Neural progenitor cell (in vitro differentiated cells): ENCODE results near the gene PTPRK. TPM values are rescaled to one million over a fixed set of nuclear protein-coding genes. Genes with fewer than 3 reads are reported as not detected.

Experiments used
- DNase-seq: peaks from one replicate; pipeline ENCODE4 v3.0.0-alpha.2; 2016; ENCODE audit warnings: low spot score
- H2AFZ ChIP-seq: fragments of 200-600 bp; sonication (generic); replicated peaks from 2 replicates; pipeline ENCODE4 v1.6.1; 2016; ENCODE audit warnings: antibody characterized with exemption
- H3F3A ChIP-seq: fragments of 200-600 bp; sonication (generic); 2 replicates; pipeline ENCODE4 v1.6.1; 2016; ENCODE audit warnings: antibody characterized with exemption, low read depth
- H3K27ac ChIP-seq: fragments of 200-600 bp; sonication (generic); 2 replicates; pipeline ENCODE4 v1.5.1; 2016; ENCODE audit warnings: mild to moderate bottlenecking
- H3K27me3 ChIP-seq: fragments of 200-600 bp; sonication (generic); 2 replicates; pipeline ENCODE4 v1.6.1; 2016; ENCODE audit warnings: mild to moderate bottlenecking, moderate library complexity
- H3K36me3 ChIP-seq: fragments of 200-600 bp; sonication (generic); 2 replicates; pipeline ENCODE4 v1.5.1; 2016
- H3K4me1 ChIP-seq: fragments of 200-600 bp; sonication (generic); 2 replicates; pipeline ENCODE4 v1.6.1; 2016; ENCODE audit warnings: mixed run types
- H3K4me2 ChIP-seq: fragments of 200-600 bp; sonication (generic); 2 replicates; pipeline ENCODE4 v1.6.1; 2016
- H3K4me3 ChIP-seq: fragments of 200-600 bp; sonication (generic); 2 replicates; pipeline ENCODE4 v1.5.1; 2016
- H3K79me2 ChIP-seq: fragments of 200-600 bp; sonication (generic); 2 replicates; pipeline ENCODE4 v1.6.1; 2016; ENCODE audit warnings: low read depth
- H3K9ac ChIP-seq: fragments of 200-600 bp; sonication (generic); 2 replicates; pipeline ENCODE4 v1.6.1; 2016
- H3K9me3 ChIP-seq: fragments of 200-600 bp; sonication (generic); 2 replicates; pipeline ENCODE4 v1.5.1; 2016; ENCODE audit warnings: low read depth
- H4K20me1 ChIP-seq: fragments of 200-600 bp; sonication (generic); 2 replicates; pipeline ENCODE4 v1.6.1; 2016; ENCODE audit warnings: low read depth
- H3K27ac Mint-ChIP-seq: 3 replicates; pipeline ENCODE4 v1.8.0; 2021; ENCODE audit warnings: mixed read lengths
- H3K27me3 Mint-ChIP-seq: 2 replicates; pipeline ENCODE4 v1.8.0; 2022; ENCODE audit warnings: low read depth, mild to moderate bottlenecking, inconsistent platforms, moderate library complexity, mixed read lengths; ENCODE audit not compliant: insufficient read depth
- H3K36me3 Mint-ChIP-seq: 3 replicates; pipeline ENCODE4 v1.8.0; 2021; ENCODE audit warnings: mixed read lengths
- H3K4me1 Mint-ChIP-seq: 3 replicates; pipeline ENCODE4 v1.8.0; 2021; ENCODE audit warnings: mixed read lengths
- H3K4me3 Mint-ChIP-seq: 3 replicates; pipeline ENCODE4 v1.8.0; 2021; ENCODE audit warnings: mild to moderate bottlenecking, moderate library complexity, mixed read lengths
- H3K9me3 Mint-ChIP-seq: 3 replicates; pipeline ENCODE4 v1.8.0; 2020; ENCODE audit warnings: mixed read lengths
- CTCF ChIP-seq: fragments of 200-600 bp; sonication (generic); IDR thresholded peaks from 2 replicates; pipeline ENCODE4 v1.5.1; 2017; ENCODE audit warnings: antibody characterized with exemption, mild to moderate bottlenecking
- EZH2 ChIP-seq: fragments of 200-600 bp; sonication (generic); IDR thresholded peaks from 2 replicates; pipeline ENCODE4 v1.6.1; 2017; ENCODE audit warnings: antibody characterized with exemption, mild to moderate bottlenecking, moderate library complexity
- EZH2phosphoT487 ChIP-seq: fragments of 200-600 bp; sonication (generic); IDR thresholded peaks from 2 replicates; pipeline ENCODE4 v1.6.1; 2017; ENCODE audit warnings: antibody characterized with exemption
- total RNA-seq: library from RNA; depleted of rRNA; stranded (reverse); fragments of >200 nt; gene quantifications from 2 replicates; pipeline ENCODE4 v1.2.3, GENCODE V29; 2015; ENCODE audit warnings: low replicate concordance

Gene PTPRK
- total RNA-seq, 1 donor from 2014 or later, result 35.0 TPM

GRCh38 chr6:128422871-128423270 is 97.5 kb downstream of the PTPRK start:
- no peak overlapping the region for H3K27ac ChIP-seq
- TF ChIP-seq EZH2 (no peak), EZH2phosphoT487 (no peak), CTCF (no peak)
- H3K9me3 Mint-ChIP-seq, result peaks cover 13% of the 10 kb centered on the region
- peaks cover 10% of the 10 kb centered on the region for H3K36me3 Mint-ChIP-seq
- no peak overlapping the region for H3K4me3 ChIP-seq
- no peak overlapping the region for H2AFZ ChIP-seq
- no peak overlapping the region for H3K27ac Mint-ChIP-seq
- no peaks in the 10 kb centered on the region for H4K20me1 ChIP-seq
- H3K4me2 ChIP-seq, result no peak overlapping the region
- H3K9ac ChIP-seq, result no peak overlapping the region
- no peaks in the 10 kb centered on the region for H3K36me3 ChIP-seq
- peaks cover 2% of the 10 kb centered on the region for H3K27me3 Mint-ChIP-seq
- peaks cover 9% of the 10 kb centered on the region for H3K4me1 ChIP-seq
- H3K4me3 Mint-ChIP-seq, result no peak overlapping the region
- H3K4me1 Mint-ChIP-seq, result peaks cover 10% of the 10 kb centered on the region
- H3F3A ChIP-seq, result no peaks in the 10 kb centered on the region
- no peak for DNase-seq
- no peaks in the 10 kb centered on the region for H3K27me3 ChIP-seq
- no peaks in the 10 kb centered on the region for H3K79me2 ChIP-seq
- no peaks in the 10 kb centered on the region for H3K9me3 ChIP-seq

DNA sequence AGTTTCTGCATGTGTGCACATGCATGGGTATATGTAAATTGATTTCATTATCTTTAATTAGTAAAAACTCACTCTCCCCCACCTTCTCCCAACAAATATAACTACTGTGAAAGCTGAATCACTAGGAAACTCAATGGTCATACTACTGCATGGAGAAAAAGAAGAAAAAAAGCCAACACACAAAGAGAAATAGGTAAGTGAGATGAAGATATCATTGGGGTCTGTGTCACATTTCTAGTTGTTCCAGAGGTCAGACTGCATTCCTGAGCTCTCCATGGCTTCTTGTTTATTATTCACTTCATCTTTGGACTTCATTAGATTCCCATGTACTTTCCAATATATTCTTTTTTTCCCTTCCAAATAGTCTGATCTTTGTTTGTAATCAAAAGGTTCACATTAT is 98.2 kb downstream of the PTPRK start:
- H3K4me1 Mint-ChIP-seq, result peaks cover 10% of the 10 kb centered on the region
- H3K27ac Mint-ChIP-seq, result no peak overlapping the region
- no peak for TF ChIP-seq EZH2phosphoT487
- TF ChIP-seq CTCF, result no peak

DNA sequence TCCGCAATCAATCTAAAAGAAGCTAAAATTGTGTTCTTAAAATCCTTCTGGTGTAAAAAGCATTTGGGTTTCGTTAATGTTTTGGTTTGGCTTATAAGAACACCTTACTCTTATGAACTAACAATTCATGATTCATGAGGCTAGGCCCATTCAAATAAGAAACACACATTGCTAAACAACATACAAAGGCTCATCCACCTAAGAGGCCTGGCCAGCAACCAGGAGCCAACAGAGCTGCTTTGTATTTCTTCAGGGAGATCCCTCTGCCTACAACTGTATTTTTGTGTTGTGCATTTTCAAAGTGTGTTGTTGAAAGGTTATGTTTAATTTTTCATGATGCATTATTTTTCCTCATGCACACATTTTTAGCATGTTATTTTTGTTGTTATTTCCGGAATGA is 98.6 kb downstream of the PTPRK start:
- no peaks in the 10 kb centered on the region for H3K27me3 ChIP-seq
- H3K4me3 ChIP-seq, result no peak overlapping the region
- H3K9ac ChIP-seq, result no peak overlapping the region
- Mint-ChIP-seq H3K27me3 (peaks cover 2% of the 10 kb centered on the region), H3K36me3 (peaks cover 15% of the 10 kb centered on the region), H3K9me3 (peaks cover 15% of the 10 kb centered on the region), H3K4me1 (peaks cover 10% of the 10 kb centered on the region), H3K4me3 (no peak overlapping the region), H3K27ac (no peak overlapping the region)
- H3K9me3 ChIP-seq, result no peaks in the 10 kb centered on the region
- peaks cover 4% of the 10 kb centered on the region for H3K79me2 ChIP-seq
- no peaks in the 10 kb centered on the region for H4K20me1 ChIP-seq
- no peak overlapping the region for H3K27ac ChIP-seq
- no peaks in the 10 kb centered on the region for H3F3A ChIP-seq
- peaks cover 9% of the 10 kb centered on the region for H3K4me1 ChIP-seq
- no peak overlapping the region for H3K4me2 ChIP-seq
- TF ChIP-seq EZH2phosphoT487, result no peak
- TF ChIP-seq EZH2, result no peak
- no peak for TF ChIP-seq CTCF
- no peaks in the 10 kb centered on the region for H3K36me3 ChIP-seq
- no peak for DNase-seq
- H2AFZ ChIP-seq, result no peak overlapping the region

More for the DNA sequence above, 98.2 kb downstream of the PTPRK start:
- DNase-seq, result no peak
- Histone ChIP-seq H3F3A (no peaks in the 10 kb centered on the region), H3K4me2 (no peak overlapping the region), H3K27me3 (no peaks in the 10 kb centered on the region), H4K20me1 (no peaks in the 10 kb centered on the region), H3K4me1 (peaks cover 9% of the 10 kb centered on the region), H3K79me2 (peaks cover under 1% of the 10 kb centered on the region), H3K9ac (no peak overlapping the region), H3K27ac (no peak overlapping the region), H3K9me3 (no peaks in the 10 kb centered on the region), H3K4me3 (no peak overlapping the region), H2AFZ (no peak overlapping the region), H3K36me3 (no peaks in the 10 kb centered on the region)
- Mint-ChIP-seq H3K27me3 (peaks cover 2% of the 10 kb centered on the region), H3K9me3 (peaks cover 15% of the 10 kb centered on the region), H3K4me3 (no peak overlapping the region), H3K36me3 (peaks cover 13% of the 10 kb centered on the region)
